ENCODE measurements around the gene IL1A. TPM values are rescaled to one million over a fixed set of nuclear protein-coding genes. Genes with fewer than 3 reads are reported as not detected.

IL1A gene
- total RNA-seq, 1 experiment from 2014 or later = 0.42 TPM

DNA sequence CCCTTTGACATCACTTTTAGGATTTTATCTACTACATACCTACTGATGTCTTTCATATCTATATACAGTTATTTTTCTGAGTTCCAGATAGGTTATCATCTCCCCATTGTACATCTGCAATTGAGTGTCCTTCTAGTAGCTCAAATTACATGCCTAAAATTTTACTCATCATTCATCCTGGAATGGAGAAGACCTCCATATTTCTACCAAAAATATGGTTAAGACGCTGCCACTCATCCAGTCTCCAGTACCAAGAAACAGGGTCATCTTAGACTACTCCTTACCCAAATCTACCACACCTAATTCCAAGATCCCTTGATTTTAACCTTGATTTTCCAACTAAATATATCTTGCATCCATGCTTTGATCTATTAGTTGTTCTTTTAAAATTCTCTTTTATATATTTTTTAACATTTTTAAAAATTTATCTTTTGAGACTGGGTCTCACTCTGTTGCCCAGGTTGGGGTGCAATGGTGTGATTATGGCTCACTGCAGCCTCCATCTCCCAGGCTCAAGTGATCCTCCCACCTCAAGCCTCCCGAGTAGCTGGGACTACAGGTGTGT lies 11.3 kb downstream of the IL1A start:
- Mint-ChIP-seq H3K27me3 (ENCODE audit: low read depth) (no peaks in the 10 kb centered on the region; the same call in 1 of the 2 replicates), H3K36me3 (no peaks in the 10 kb centered on the region), H3K27ac (no peak overlapping the region), H3K4me1 (peaks cover 11% of the 10 kb centered on the region), H3K4me3 (no peak overlapping the region), H3K9me3 (no peaks in the 10 kb centered on the region)
- no peak for TF ChIP-seq GABPB1 (CRISPR knock-in tag; IDR thresholded peaks at IDR 0.05)
- TF ChIP-seq ZNF396 (CRISPR knock-in tag; IDR thresholded peaks at IDR 0.05; ENCODE audit: borderline replicate concordance) = no peak
- no peak for TF ChIP-seq NFYB (CRISPR knock-in tag; conservative IDR thresholded peaks at IDR 0.05; ENCODE audit: low read depth)
- no peak for TF ChIP-seq NR2C2 (CRISPR knock-in tag; IDR thresholded peaks at IDR 0.05)
- TF ChIP-seq FOXK1 (CRISPR knock-in tag; IDR thresholded peaks at IDR 0.05) = no peak
- TF ChIP-seq, protein P1, sequence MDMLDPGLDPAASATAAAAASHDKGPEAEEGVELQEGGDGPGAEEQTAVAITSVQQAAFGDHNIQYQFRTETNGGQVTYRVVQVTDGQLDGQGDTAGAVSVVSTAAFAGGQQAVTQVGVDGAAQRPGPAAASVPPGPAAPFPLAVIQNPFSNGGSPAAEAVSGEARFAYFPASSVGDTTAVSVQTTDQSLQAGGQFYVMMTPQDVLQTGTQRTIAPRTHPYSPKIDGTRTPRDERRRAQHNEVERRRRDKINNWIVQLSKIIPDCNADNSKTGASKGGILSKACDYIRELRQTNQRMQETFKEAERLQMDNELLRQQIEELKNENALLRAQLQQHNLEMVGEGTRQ (CRISPR knock-in tag; IDR thresholded peaks at IDR 0.05) = no peak
- TF ChIP-seq, protein P2, sequence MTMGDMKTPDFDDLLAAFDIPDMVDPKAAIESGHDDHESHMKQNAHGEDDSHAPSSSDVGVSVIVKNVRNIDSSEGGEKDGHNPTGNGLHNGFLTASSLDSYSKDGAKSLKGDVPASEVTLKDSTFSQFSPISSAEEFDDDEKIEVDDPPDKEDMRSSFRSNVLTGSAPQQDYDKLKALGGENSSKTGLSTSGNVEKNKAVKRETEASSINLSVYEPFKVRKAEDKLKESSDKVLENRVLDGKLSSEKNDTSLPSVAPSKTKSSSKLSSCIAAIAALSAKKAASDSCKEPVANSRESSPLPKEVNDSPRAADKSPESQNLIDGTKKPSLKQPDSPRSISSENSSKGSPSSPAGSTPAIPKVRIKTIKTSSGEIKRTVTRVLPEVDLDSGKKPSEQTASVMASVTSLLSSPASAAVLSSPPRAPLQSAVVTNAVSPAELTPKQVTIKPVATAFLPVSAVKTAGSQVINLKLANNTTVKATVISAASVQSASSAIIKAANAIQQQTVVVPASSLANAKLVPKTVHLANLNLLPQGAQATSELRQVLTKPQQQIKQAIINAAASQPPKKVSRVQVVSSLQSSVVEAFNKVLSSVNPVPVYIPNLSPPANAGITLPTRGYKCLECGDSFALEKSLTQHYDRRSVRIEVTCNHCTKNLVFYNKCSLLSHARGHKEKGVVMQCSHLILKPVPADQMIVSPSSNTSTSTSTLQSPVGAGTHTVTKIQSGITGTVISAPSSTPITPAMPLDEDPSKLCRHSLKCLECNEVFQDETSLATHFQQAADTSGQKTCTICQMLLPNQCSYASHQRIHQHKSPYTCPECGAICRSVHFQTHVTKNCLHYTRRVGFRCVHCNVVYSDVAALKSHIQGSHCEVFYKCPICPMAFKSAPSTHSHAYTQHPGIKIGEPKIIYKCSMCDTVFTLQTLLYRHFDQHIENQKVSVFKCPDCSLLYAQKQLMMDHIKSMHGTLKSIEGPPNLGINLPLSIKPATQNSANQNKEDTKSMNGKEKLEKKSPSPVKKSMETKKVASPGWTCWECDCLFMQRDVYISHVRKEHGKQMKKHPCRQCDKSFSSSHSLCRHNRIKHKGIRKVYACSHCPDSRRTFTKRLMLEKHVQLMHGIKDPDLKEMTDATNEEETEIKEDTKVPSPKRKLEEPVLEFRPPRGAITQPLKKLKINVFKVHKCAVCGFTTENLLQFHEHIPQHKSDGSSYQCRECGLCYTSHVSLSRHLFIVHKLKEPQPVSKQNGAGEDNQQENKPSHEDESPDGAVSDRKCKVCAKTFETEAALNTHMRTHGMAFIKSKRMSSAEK (CRISPR knock-in tag; IDR thresholded peaks at IDR 0.05; ENCODE audit: borderline replicate concordance) = no peak
- TF ChIP-seq HMGA2 (CRISPR knock-in tag; IDR thresholded peaks at IDR 0.05) = no peak
- DNase-seq (ENCODE audit: low spot score) (no peak), ATAC-seq (no peak)
- ChIA-PET POLR2A (no interaction called here), CTCF (interaction anchor here (0.5 kb wide), 1 partner anchor 47 kb away, joined by 3 read pairs; no protein-coding TSS in a partner anchor)

DNA sequence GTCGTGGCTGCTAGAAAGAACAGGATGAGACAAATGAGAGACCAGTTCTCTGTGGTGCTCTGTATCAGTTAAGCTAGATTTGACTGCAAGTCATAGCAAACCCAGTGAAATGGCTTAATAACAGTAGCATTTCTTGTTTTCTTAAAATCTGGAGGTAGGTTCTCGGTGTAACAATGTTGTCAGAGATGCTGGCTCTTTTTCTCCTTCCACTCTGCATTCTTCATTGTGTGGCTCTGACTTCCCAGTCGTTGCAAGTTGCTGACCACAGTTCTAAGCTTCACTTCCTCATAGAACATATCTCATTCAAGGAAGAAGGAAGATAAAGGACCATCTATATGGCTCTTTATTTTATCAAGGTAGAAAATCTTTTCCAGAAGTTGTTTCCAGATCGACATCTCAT lies 12.0 kb downstream of the IL1A start:
- ChIA-PET CTCF (interaction anchor here (2.2 kb wide), 1 partner anchor 113 kb away, joined by 5 read pairs; no protein-coding TSS in a partner anchor), POLR2A (no interaction called here)
- TF ChIP-seq RELA (CRISPR knock-in tag; IDR thresholded peaks at IDR 0.05; ENCODE audit: borderline replicate concordance) = no peak
- TF ChIP-seq, protein P3, sequence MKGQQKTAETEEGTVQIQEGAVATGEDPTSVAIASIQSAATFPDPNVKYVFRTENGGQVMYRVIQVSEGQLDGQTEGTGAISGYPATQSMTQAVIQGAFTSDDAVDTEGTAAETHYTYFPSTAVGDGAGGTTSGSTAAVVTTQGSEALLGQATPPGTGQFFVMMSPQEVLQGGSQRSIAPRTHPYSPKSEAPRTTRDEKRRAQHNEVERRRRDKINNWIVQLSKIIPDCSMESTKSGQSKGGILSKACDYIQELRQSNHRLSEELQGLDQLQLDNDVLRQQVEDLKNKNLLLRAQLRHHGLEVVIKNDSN (CRISPR knock-in tag; IDR thresholded peaks at IDR 0.05) = no peak
- no peak for TF ChIP-seq TEAD1 (CRISPR knock-in tag; IDR thresholded peaks at IDR 0.05)
- TF ChIP-seq CREB1 (CRISPR knock-in tag; IDR thresholded peaks at IDR 0.05) = no peak
- ATAC-seq (no peak), DNase-seq (ENCODE audit: low spot score) (no peak)
- peaks cover 5% of the 10 kb centered on the region for H3K4me1 Mint-ChIP-seq
- H3K36me3 Mint-ChIP-seq = no peaks in the 10 kb centered on the region
- H3K4me3 Mint-ChIP-seq = no peak overlapping the region
- no peak overlapping the region for H3K27ac Mint-ChIP-seq
- H3K9me3 Mint-ChIP-seq = no peaks in the 10 kb centered on the region
- H3K27me3 Mint-ChIP-seq (ENCODE audit: low read depth) = no peaks in the 10 kb centered on the region; the same call in 1 of the 2 replicates

DNA sequence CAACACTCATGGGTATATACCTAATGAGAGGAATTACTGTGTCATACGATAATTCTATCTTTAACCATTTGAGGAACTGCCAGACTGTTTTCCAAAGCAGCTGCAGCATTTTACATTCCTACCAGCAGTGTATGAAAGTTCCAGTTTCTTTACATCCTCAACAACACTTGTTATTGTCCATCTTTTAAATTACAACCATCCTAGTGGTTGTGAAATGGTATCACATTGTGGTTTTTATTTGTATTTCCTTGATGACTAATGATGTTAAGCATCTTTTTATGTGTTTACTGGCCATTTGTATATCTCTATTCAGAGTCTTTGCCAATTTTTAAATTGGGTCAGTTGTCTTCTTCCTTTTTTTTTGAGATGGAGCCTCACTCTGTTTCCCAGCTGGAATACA lies 15.9 kb downstream of the IL1A start:
- Mint-ChIP-seq H3K36me3 (no peaks in the 10 kb centered on the region), H3K9me3 (no peaks in the 10 kb centered on the region), H3K4me3 (no peak overlapping the region), H3K27ac (no peak overlapping the region), H3K27me3 (ENCODE audit: low read depth) (no peaks in the 10 kb centered on the region), H3K4me1 (peaks cover 10% of the 10 kb centered on the region)
- ChIA-PET CTCF (no interaction called here), POLR2A (no interaction called here)
- ATAC-seq = no peak
- no peak for DNase-seq (ENCODE audit: low spot score)
- TF ChIP-seq, protein P4, sequence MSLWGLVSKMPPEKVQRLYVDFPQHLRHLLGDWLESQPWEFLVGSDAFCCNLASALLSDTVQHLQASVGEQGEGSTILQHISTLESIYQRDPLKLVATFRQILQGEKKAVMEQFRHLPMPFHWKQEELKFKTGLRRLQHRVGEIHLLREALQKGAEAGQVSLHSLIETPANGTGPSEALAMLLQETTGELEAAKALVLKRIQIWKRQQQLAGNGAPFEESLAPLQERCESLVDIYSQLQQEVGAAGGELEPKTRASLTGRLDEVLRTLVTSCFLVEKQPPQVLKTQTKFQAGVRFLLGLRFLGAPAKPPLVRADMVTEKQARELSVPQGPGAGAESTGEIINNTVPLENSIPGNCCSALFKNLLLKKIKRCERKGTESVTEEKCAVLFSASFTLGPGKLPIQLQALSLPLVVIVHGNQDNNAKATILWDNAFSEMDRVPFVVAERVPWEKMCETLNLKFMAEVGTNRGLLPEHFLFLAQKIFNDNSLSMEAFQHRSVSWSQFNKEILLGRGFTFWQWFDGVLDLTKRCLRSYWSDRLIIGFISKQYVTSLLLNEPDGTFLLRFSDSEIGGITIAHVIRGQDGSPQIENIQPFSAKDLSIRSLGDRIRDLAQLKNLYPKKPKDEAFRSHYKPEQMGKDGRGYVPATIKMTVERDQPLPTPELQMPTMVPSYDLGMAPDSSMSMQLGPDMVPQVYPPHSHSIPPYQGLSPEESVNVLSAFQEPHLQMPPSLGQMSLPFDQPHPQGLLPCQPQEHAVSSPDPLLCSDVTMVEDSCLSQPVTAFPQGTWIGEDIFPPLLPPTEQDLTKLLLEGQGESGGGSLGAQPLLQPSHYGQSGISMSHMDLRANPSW (CRISPR knock-in tag; conservative IDR thresholded peaks at IDR 0.05; ENCODE audit: low read depth) = no peak
- no peak for TF ChIP-seq MXD4 (CRISPR knock-in tag; IDR thresholded peaks at IDR 0.05; ENCODE audit: borderline replicate concordance)
- TF ChIP-seq, protein P5, sequence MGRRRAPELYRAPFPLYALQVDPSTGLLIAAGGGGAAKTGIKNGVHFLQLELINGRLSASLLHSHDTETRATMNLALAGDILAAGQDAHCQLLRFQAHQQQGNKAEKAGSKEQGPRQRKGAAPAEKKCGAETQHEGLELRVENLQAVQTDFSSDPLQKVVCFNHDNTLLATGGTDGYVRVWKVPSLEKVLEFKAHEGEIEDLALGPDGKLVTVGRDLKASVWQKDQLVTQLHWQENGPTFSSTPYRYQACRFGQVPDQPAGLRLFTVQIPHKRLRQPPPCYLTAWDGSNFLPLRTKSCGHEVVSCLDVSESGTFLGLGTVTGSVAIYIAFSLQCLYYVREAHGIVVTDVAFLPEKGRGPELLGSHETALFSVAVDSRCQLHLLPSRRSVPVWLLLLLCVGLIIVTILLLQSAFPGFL (CRISPR knock-in tag; IDR thresholded peaks at IDR 0.05; ENCODE audit: borderline replicate concordance) = no peak
- no peak for TF ChIP-seq CBFB (CRISPR knock-in tag; IDR thresholded peaks at IDR 0.05; ENCODE audit: low read depth)
- TF ChIP-seq, protein P6, sequence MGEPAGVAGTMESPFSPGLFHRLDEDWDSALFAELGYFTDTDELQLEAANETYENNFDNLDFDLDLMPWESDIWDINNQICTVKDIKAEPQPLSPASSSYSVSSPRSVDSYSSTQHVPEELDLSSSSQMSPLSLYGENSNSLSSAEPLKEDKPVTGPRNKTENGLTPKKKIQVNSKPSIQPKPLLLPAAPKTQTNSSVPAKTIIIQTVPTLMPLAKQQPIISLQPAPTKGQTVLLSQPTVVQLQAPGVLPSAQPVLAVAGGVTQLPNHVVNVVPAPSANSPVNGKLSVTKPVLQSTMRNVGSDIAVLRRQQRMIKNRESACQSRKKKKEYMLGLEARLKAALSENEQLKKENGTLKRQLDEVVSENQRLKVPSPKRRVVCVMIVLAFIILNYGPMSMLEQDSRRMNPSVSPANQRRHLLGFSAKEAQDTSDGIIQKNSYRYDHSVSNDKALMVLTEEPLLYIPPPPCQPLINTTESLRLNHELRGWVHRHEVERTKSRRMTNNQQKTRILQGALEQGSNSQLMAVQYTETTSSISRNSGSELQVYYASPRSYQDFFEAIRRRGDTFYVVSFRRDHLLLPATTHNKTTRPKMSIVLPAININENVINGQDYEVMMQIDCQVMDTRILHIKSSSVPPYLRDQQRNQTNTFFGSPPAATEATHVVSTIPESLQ (CRISPR knock-in tag; IDR thresholded peaks at IDR 0.05) = no peak
- TF ChIP-seq ELF4 (CRISPR knock-in tag; IDR thresholded peaks at IDR 0.05; ENCODE audit: low read depth) = no peak
- no peak for TF ChIP-seq RORB (CRISPR knock-in tag; IDR thresholded peaks at IDR 0.05)
- TF ChIP-seq ZNF396 (CRISPR knock-in tag; IDR thresholded peaks at IDR 0.05; ENCODE audit: borderline replicate concordance) = no peak
- TF ChIP-seq ZNF121 (CRISPR knock-in tag; IDR thresholded peaks at IDR 0.05) = no peak

All from WTC11 (cell line).